Sigmoid colon (tissue), 7 donors: Measurements from ENCODE around the gene DYRK1A. TPM values are rescaled to one million over a fixed set of nuclear protein-coding genes. Genes with fewer than 3 reads are reported as not detected.

ENCODE experiments used
- DNase-seq: peaks from one replicate; pipeline ENCODE4 v3.0.0-alpha.2; 2019
- H3K27ac ChIP-seq, 4 donors: fragments of 200-600 bp; sonication (generic); one replicate each; pipeline ENCODE4 v1.5.1; 2016 to 2019; ENCODE audit warnings: mild to moderate bottlenecking in 1 of 4
- H3K27me3 ChIP-seq, 3 donors: fragments of 200-600 bp; sonication (generic); one replicate each; pipeline ENCODE4 v1.5.1; 2019; ENCODE audit warnings: mild to moderate bottlenecking in 1 of 3
- H3K36me3 ChIP-seq, 4 donors: fragments of 200-600 bp; sonication (generic); one replicate each; pipeline ENCODE4 v1.5.1; 2016 to 2019
- H3K4me1 ChIP-seq, 4 donors: fragments of 200-600 bp; sonication (generic); one replicate each; pipeline ENCODE4 v1.5.1; 2017 to 2019
- H3K4me3 ChIP-seq, 4 donors: fragments of 200-600 bp; sonication (generic); one replicate each; pipeline ENCODE4 v1.5.1; 2017 to 2019; ENCODE audit warnings: mild to moderate bottlenecking in 2 of 4, moderate library complexity in 1 of 4
- H3K9me3 ChIP-seq, 4 donors: fragments of 200-600 bp in 3 of 4; sonication (generic) in 3 of 4; one replicate each; pipeline versions ENCODE4 v1.5.1 to v1.6.1; 2013 to 2019
- CTCF ChIP-seq, 4 experiments: fragments of 450-650 bp in 3 of 4; fragments of 200-600 bp in 1 of 4; IDR thresholded peaks; one replicate each; pipeline ENCODE4 v1.5.1; 2016 to 2019; ENCODE audit warnings: antibody characterized with exemption in 4 of 4, mild to moderate bottlenecking in 3 of 4, moderate library complexity in 2 of 4
- EP300 ChIP-seq, 4 donors: sonication (generic); formaldehyde crosslinking; IDR thresholded peaks; one replicate each; pipeline ENCODE4 v1.6.1; 2017; ENCODE audit warnings: antibody characterized with exemption in 4 of 4
- POLR2A ChIP-seq, 2 donors: fragments of 450-650 bp; IDR thresholded peaks; one replicate each; pipeline ENCODE4 v1.6.1; 2016; ENCODE audit warnings: antibody characterized with exemption in 2 of 2, mild to moderate bottlenecking in 2 of 2, moderate library complexity in 2 of 2
- POLR2AphosphoS5 ChIP-seq, 4 donors: sonication (generic); formaldehyde crosslinking; IDR thresholded peaks; one replicate each; pipeline ENCODE4 v1.6.1; 2017; ENCODE audit warnings: antibody characterized with exemption in 4 of 4
- WGBS, 2 donors: extraction: QIAGEN DNeasy Blood & Tissue Kit; methylation state at CpG; one replicate each; pipeline ENCODE4 v1.1.7; 2013; 5-methylcytosine and 5-hydroxymethylcytosine counted together
- intact Hi-C: fragments of 100-400 bp; cut with DNase I; formaldehyde crosslinking; loops from one replicate; pipeline ENCODE4 v1.15.1; 2023
- polyA plus RNA-seq, 3 donors: library from polyadenylated mRNA; stranded (reverse); fragments of 200-250 nt; gene quantifications; one replicate each; pipeline ENCODE4 v1.2.3, GENCODE V29; 2013
- total RNA-seq, 4 donors: library from RNA; depleted of rRNA; stranded (reverse); fragments of >200 nt; gene quantifications; one replicate each; pipeline ENCODE4 v1.1.0, GENCODE V29; 2016
- donor health status: healthy with polysubstance abuse.
- donor health status: Bipolar disorder and iron deficiency.
- donor health status: healthy.

The DYRK1A gene
- total and polyA plus RNA-seq, 7 donors = 11.4 to 74.1 (median 62.9) TPM

- no peak for TF ChIP-seq CTCF (IDR thresholded peaks at IDR 0.05)
- no peak for TF ChIP-seq POLR2AphosphoS5 (IDR thresholded peaks at IDR 0.05)
- TF ChIP-seq EP300 (IDR thresholded peaks at IDR 0.05) = no peak
- TF ChIP-seq POLR2A (IDR thresholded peaks at IDR 0.05) = no peak
- no peak for DNase-seq
- Histone ChIP-seq H3K4me3 (no peak overlapping the region), H3K36me3 (no peaks in the 10 kb centered on the region), H3K27me3 (no peaks in the 10 kb centered on the region), H3K9me3 (peaks cover 0 to 2% (median 0%) of the 10 kb centered on the region in 4 donors), H3K27ac (no peak overlapping the region), H3K4me1 (peaks cover 0 to 66% (median 51%) of the 10 kb centered on the region in 4 donors)
- 51 to 67% methylated on average over 4 of the region's 4 CpGs for WGBS, 2 donors
- intact Hi-C loops = loop anchor here (5.0 kb wide), 1 partner anchor 33 kb away; no protein-coding TSS in a partner anchor
These were observed 39.1 kb downstream of the DYRK1A start for GRCh38 chr21:37405629-37406028.

- Histone ChIP-seq H3K4me3 (no peak overlapping the region), H3K27me3 (no peaks in the 10 kb centered on the region), H3K9me3 (no peaks in the 10 kb centered on the region), H3K4me1 (peaks cover 0 to 83% (median 62%) of the 10 kb centered on the region in 4 donors), H3K27ac (no peak overlapping the region), H3K36me3 (no peaks in the 10 kb centered on the region)
- WGBS, 2 donors = 62 to 75% methylated on average over 6 of the region's 6 CpGs
- TF ChIP-seq EP300 (IDR thresholded peaks at IDR 0.05) = no peak
- TF ChIP-seq POLR2A (IDR thresholded peaks at IDR 0.05) = no peak
- no peak for TF ChIP-seq POLR2AphosphoS5 (IDR thresholded peaks at IDR 0.05)
- no peak for TF ChIP-seq CTCF (IDR thresholded peaks at IDR 0.05)
- no peak for DNase-seq
- intact Hi-C loops = loop anchor here (5.0 kb wide), 1 partner anchor 36 kb away; no protein-coding TSS in a partner anchor
These were observed 41.3 kb downstream of the DYRK1A start for GRCh38 chr21:37407719-37408420.

- Histone ChIP-seq H3K27ac (no peak overlapping the region), H3K4me1 (peaks cover 0 to 86% (median 69%) of the 10 kb centered on the region in 4 donors), H3K36me3 (no peaks in the 10 kb centered on the region), H3K27me3 (no peaks in the 10 kb centered on the region), H3K4me3 (no peak overlapping the region), H3K9me3 (no peaks in the 10 kb centered on the region)
- WGBS, 2 donors = 97 to 98% methylated on average over 2 of the region's 2 CpGs
- intact Hi-C loops = loop anchor here (5.0 kb wide), 1 partner anchor 36 kb away; no protein-coding TSS in a partner anchor
- TF ChIP-seq CTCF (IDR thresholded peaks at IDR 0.05) (no peak), POLR2AphosphoS5 (IDR thresholded peaks at IDR 0.05) (no peak), POLR2A (IDR thresholded peaks at IDR 0.05) (no peak), EP300 (IDR thresholded peaks at IDR 0.05) (no peak)
- DNase-seq = no peak
These were observed 42.1 kb downstream of the DYRK1A start for GRCh38 chr21:37408464-37409193.

GRCh38 chr21:37410639-37411038, 44.1 kb downstream of the DYRK1A start:
- 95 to 98% methylated on average over 9 of the region's 9 CpGs for WGBS, 2 donors
- H3K4me1 ChIP-seq = peaks cover 0 to 95% (median 73%) of the 10 kb centered on the region in 4 donors
- no peaks in the 10 kb centered on the region for H3K36me3 ChIP-seq
- no peak overlapping the region for H3K4me3 ChIP-seq
- H3K9me3 ChIP-seq = no peaks in the 10 kb centered on the region
- DNase-seq = no peak
- intact Hi-C loops = no loop called here
- no peaks in the 10 kb centered on the region for H3K27me3 ChIP-seq
- TF ChIP-seq POLR2AphosphoS5 (IDR thresholded peaks at IDR 0.05) = no peak
- TF ChIP-seq CTCF (IDR thresholded peaks at IDR 0.05) = no peak
- TF ChIP-seq POLR2A (IDR thresholded peaks at IDR 0.05) = no peak
- TF ChIP-seq EP300 (IDR thresholded peaks at IDR 0.05) = no peak
- H3K27ac ChIP-seq = no peak overlapping the region
